Endothelial cell of umbilical vein (primary cell): ENCODE results near the gene GNAZ. TPM values are rescaled to one million over a fixed set of nuclear protein-coding genes. Genes with fewer than 3 reads are reported as not detected.

Source experiments
- BruUV-seq: library from RNA; stranded (reverse); fragments of 400-500 nt; replicated peaks from 2 replicates; lab custom pipeline; 2021; lab: Mats Ljungman, UMichigan
- CTCF ChIA-PET: fragments of 300-600, 350-600 bp; sonication (Branson Sonifier 250); formaldehyde crosslinking; loops from one replicate; lab custom pipeline; 2021; ENCODE audit warnings: antibody characterized with exemption, inconsistent platforms; lab: Charles Lee
- POLR2A ChIA-PET: fragments of 300-600, 350-600 bp; sonication (Branson Sonifier 250); formaldehyde crosslinking; loops from one replicate; lab custom pipeline; 2021; ENCODE audit warnings: antibody characterized with exemption, inconsistent platforms; lab: Charles Lee
- DNase-seq: peaks from one replicate; pipeline ENCODE4 v3.0.0-alpha.2; 2011; ENCODE audit warnings: low read depth, low spot score
- FAIRE-seq: peaks from 2 replicates; lab custom pipeline; 2011; peaks lifted over from hg19 to GRCh38; lab: Jason Lieb, UNC
- H2AFZ ChIP-seq: 2 replicates; pipeline ENCODE4 v1.6.0; 2012; ENCODE audit warnings: low read depth, low read length, control low read depth, inconsistent platforms
- H3K27ac ChIP-seq: 2 replicates; pipeline ENCODE4 v1.5.1; 2011; ENCODE audit warnings: low read depth, mild to moderate bottlenecking, control low read depth, low read length, moderate library complexity; ENCODE audit not compliant: insufficient read depth
- H3K27me3 ChIP-seq, 2 experiments: 2 replicates each; pipeline versions ENCODE4 v1.6.0 to v1.6.1; 2011; ENCODE audit warnings: low read length in 2 of 2, mixed read lengths in 1 of 2; ENCODE audit not compliant: control insufficient read depth in 2 of 2, insufficient read depth in 2 of 2
- H3K36me3 ChIP-seq, 2 experiments: 2 replicates in 1 of 2; 3 replicates in 1 of 2; pipeline ENCODE4 v1.5.1; 2011; ENCODE audit warnings: low read length in 2 of 2, mild to moderate bottlenecking in 1 of 2, moderate library complexity in 1 of 2; ENCODE audit not compliant: control insufficient read depth in 2 of 2, insufficient read depth in 2 of 2; ENCODE audit errors: extremely low read depth in 1 of 2
- H3K4me1 ChIP-seq: 3 replicates; pipeline ENCODE4 v1.5.1; 2011; ENCODE audit warnings: mild to moderate bottlenecking, low read length; ENCODE audit not compliant: control insufficient read depth, insufficient read depth; ENCODE audit errors: extremely low read depth
- H3K4me2 ChIP-seq: 2 replicates; pipeline ENCODE4 v1.6.1; 2011; ENCODE audit warnings: low read length, control low read depth, mixed read lengths; ENCODE audit not compliant: insufficient read depth
- H3K4me3 ChIP-seq, 3 experiments: fragments of 200-600 bp in 1 of 3; sonication (generic), shearing (Covaris generic) in 1 of 3; replicated peaks in 1 of 3; 2 replicates each; pipeline ENCODE4 v1.5.1; 2011 to 2016; ENCODE audit warnings: control low read depth in 3 of 3, low read length in 3 of 3, mild to moderate bottlenecking in 2 of 3, inconsistent platforms in 1 of 3, low read depth in 1 of 3, moderate library complexity in 1 of 3; ENCODE audit not compliant: insufficient read depth in 1 of 3
- H3K79me2 ChIP-seq: 2 replicates; pipeline ENCODE4 v1.6.0; 2012; ENCODE audit warnings: low read length, inconsistent platforms; ENCODE audit not compliant: control insufficient read depth, insufficient read depth
- H3K9ac ChIP-seq: replicated peaks from 2 replicates; pipeline ENCODE3; 2011; ENCODE audit warnings: low read length, control low read depth; ENCODE audit not compliant: insufficient read depth; ENCODE audit errors: extremely low read depth
- H3K9me1 ChIP-seq: replicated peaks from 3 replicates; pipeline ENCODE4 v1.6.0; 2011; ENCODE audit warnings: mild to moderate bottlenecking, low read length; ENCODE audit not compliant: control insufficient read depth, insufficient read depth; ENCODE audit errors: extremely low read depth
- H3K9me3 ChIP-seq: replicated peaks from 2 replicates; pipeline ENCODE4 v1.5.1; 2012; ENCODE audit warnings: low read length, inconsistent platforms; ENCODE audit not compliant: control insufficient read depth, insufficient read depth
- H4K20me1 ChIP-seq: replicated peaks from 2 replicates; pipeline ENCODE3; 2011; ENCODE audit warnings: mild to moderate bottlenecking, low read length; ENCODE audit not compliant: control insufficient read depth, insufficient read depth; ENCODE audit errors: extremely low read depth
- CTCF ChIP-seq, 2 donors: IDR thresholded peaks; 1 replicate in 1 of 2; 2 replicates in 1 of 2; pipeline ENCODE4 v1.5.1; 2011; ENCODE audit warnings: low read length in 2 of 2, mild to moderate bottlenecking in 2 of 2, moderate library complexity in 2 of 2, control low read depth in 1 of 2, inconsistent platforms in 1 of 2, low read depth in 1 of 2; ENCODE audit not compliant: insufficient read depth in 1 of 2; ENCODE audit errors: extremely low read depth in 1 of 2
- EZH2 ChIP-seq: IDR thresholded peaks from 2 replicates; pipeline ENCODE4 v1.6.1; 2012; ENCODE audit warnings: borderline replicate concordance, low read depth, mild to moderate bottlenecking, moderate library complexity, low read length, inconsistent platforms; ENCODE audit not compliant: severe bottlenecking
- FOS ChIP-seq: IDR thresholded peaks from 2 replicates; pipeline ENCODE4 v1.6.1; 2011; ENCODE audit warnings: mild to moderate bottlenecking, low read length, moderate library complexity, borderline replicate concordance; ENCODE audit not compliant: insufficient read depth
- GATA2 ChIP-seq: IDR thresholded peaks from 2 replicates; pipeline ENCODE4 v1.7.0; 2011; ENCODE audit warnings: low read depth, mild to moderate bottlenecking, moderate library complexity, mixed read lengths, low read length; ENCODE audit not compliant: insufficient read length, insufficient read depth
- JUN ChIP-seq: IDR thresholded peaks from 2 replicates; pipeline ENCODE4 v1.6.1; 2011; ENCODE audit warnings: borderline replicate concordance, low read depth; ENCODE audit not compliant: insufficient read length, insufficient read depth
- MAX ChIP-seq: IDR thresholded peaks from 2 replicates; pipeline ENCODE4 v1.6.1; 2011; ENCODE audit not compliant: insufficient read depth, insufficient read length
- MYC ChIP-seq: IDR thresholded peaks from one replicate; pipeline ENCODE4 v1.6.1; 2011; ENCODE audit warnings: mild to moderate bottlenecking, low read depth, low read length
- POLR2A ChIP-seq: IDR thresholded peaks from 2 replicates; pipeline ENCODE4 v1.6.1; 2012; ENCODE audit warnings: low read depth, mild to moderate bottlenecking, control low read depth, low read length
- POLR2AphosphoS5 ChIP-seq: IDR thresholded peaks from 2 replicates; pipeline ENCODE4 v1.6.1; 2012; ENCODE audit warnings: low read depth, mild to moderate bottlenecking, control low read depth, low read length, moderate library complexity; ENCODE audit not compliant: insufficient read depth
- dilution Hi-C: fragments of 300-500 bp; cut with MboI; formaldehyde crosslinking; loops from one replicate; pipeline ENCODE4 v1.15.0; 2019; ENCODE audit warnings: low sequenced_read_pairs; ENCODE audit not compliant: extremely low pct_ligation_motif_present
- intact Hi-C: fragments of 100-400 bp; cut with micrococcal nuclease; formaldehyde crosslinking; loops from one replicate; pipeline ENCODE4 v1.10.0; 2022
- polyA plus RNA-seq, 4 experiments: library from polyadenylated mRNA; depleted of rRNA in 3 of 4; stranded (reverse) in 3 of 4; unstranded in 1 of 4; fragments of >200 nt; gene quantifications; 2 replicates each; pipeline versions ENCODE4 v1.2.1 to v1.2.3, GENCODE V29; 2011 to 2012; ENCODE audit warnings: missing spikeins in 1 of 4
- total RNA-seq: library from RNA; stranded (reverse); gene quantifications from 2 replicates; pipeline ENCODE4 v1.2.3, GENCODE V29; 2021

GNAZ gene
- total and polyA plus RNA-seq, 2 donors (not counting 3 experiments of a cell fraction or from before 2014, with no cell fraction given) = 0.44 to 0.86 TPM

DNA sequence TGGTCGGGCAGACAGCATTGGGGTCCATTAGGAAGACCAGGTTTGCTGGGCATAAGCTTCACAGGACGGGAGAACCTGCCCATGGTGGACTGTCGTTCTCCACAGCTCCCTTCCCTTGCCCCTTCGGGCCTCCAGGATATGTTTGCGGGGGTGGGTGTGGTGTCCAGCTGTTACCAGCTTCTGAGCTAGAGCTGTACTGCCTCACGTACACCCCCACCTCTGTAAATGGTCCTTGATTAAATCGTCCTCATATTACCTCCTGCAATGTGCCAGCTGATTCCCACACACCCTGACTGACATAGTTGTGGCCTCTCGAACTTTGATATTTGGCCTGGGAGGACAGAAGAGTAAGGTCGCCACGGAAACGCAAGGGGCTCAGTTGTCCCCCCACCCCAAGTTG is 93.8 kb downstream of the GNAZ start:
- FAIRE-seq (no peak), DNase-seq (no peak)
- Histone ChIP-seq H4K20me1 (no peaks in the 10 kb centered on the region), H3K27ac (no peak overlapping the region), H3K79me2 (no peaks in the 10 kb centered on the region), H2AFZ (no peak overlapping the region), H3K9me3 (no peaks in the 10 kb centered on the region), H3K4me2 (no peak overlapping the region), H3K9ac (no peak overlapping the region), H3K36me3 (no peaks in the 10 kb centered on the region), H3K4me1 (no peaks in the 10 kb centered on the region), H3K27me3 (no peaks in the 10 kb centered on the region), H3K4me3 (no peak overlapping the region), H3K9me1 (no peaks in the 10 kb centered on the region)
- intact Hi-C loops (no loop called here), dilution Hi-C loops (no loop called here)
- ChIA-PET POLR2A (no interaction called here), CTCF (interaction anchor here (1.0 to 1.3 kb wide), 3 partner anchors 132 to 222 kb away, joined by 3 read pairs; no protein-coding TSS in a partner anchor)
- no peak for TF ChIP-seq EZH2
- no peak for TF ChIP-seq FOS
- no peak for TF ChIP-seq CTCF (IDR thresholded peaks at IDR 0.05; ENCODE audit: extremely low read depth in 1 of 2, insufficient read depth in 1 of 2, low read depth in 1 of 2, low read length in 2 of 2)
- no peak for TF ChIP-seq JUN
- no peak for TF ChIP-seq MYC
- no peak for TF ChIP-seq MAX
- TF ChIP-seq GATA2 = no peak
- no peak for TF ChIP-seq POLR2AphosphoS5
- no peak for TF ChIP-seq POLR2A
- no TSS peak for BruUV-seq
